Left hindlimb (tissue), 1 donor: ENCODE measurements around the gene PRSS2.

ENCODE experiments used
- DNase-seq: peaks from one replicate; pipeline ENCODE4 v3.0.0-alpha.2; 2018

PRSS2 gene

GRCh38 chr7:142805350-142806021 lies 34.7 kb downstream of the PRSS2 start:
- DNase-seq = no peak

- DNase-seq = no peak
Measured at GRCh38 chr7:142806022-142806356, 35.2 kb downstream of the PRSS2 start.

GRCh38 chr7:142806957-142807356 lies 36.2 kb downstream of the PRSS2 start:
- DNase-seq = no peak

- no peak for DNase-seq
Measured at GRCh38 chr7:142807855-142808460, 37.2 kb downstream of the PRSS2 start.

GRCh38 chr7:142808461-142808801 lies 37.7 kb downstream of the PRSS2 start:
- DNase-seq = no peak

- no peak for DNase-seq
Measured at GRCh38 chr7:142808802-142809583, 38.2 kb downstream of the PRSS2 start.

GRCh38 chr7:142809671-142810070 lies 38.9 kb downstream of the PRSS2 start:
- DNase-seq = no peak

- no peak for DNase-seq
Measured at GRCh38 chr7:142811154-142811737, 40.5 kb downstream of the PRSS2 start.

- no peak for DNase-seq
Measured at GRCh38 chr7:142812437-142813215, 41.9 kb downstream of the PRSS2 start.

- DNase-seq = no peak
Measured at GRCh38 chr7:142813226-142813625, 42.5 kb downstream of the PRSS2 start.

GRCh38 chr7:142813699-142814098 lies 42.9 kb downstream of the PRSS2 start:
- DNase-seq = no peak

GRCh38 chr7:142814451-142814850 lies 43.7 kb downstream of the PRSS2 start:
- DNase-seq = no peak

GRCh38 chr7:142815134-142815533 lies 44.4 kb downstream of the PRSS2 start:
- no peak for DNase-seq

- DNase-seq = no peak
Measured at GRCh38 chr7:142817506-142817905, 46.7 kb downstream of the PRSS2 start.

GRCh38 chr7:142819530-142819929 lies 48.8 kb downstream of the PRSS2 start:
- DNase-seq = no peak

GRCh38 chr7:142822714-142823113 lies 51.9 kb downstream of the PRSS2 start:
- no peak for DNase-seq
